ENCODE data around the gene ZNF30. TPM values are rescaled to one million over a fixed set of nuclear protein-coding genes. Genes with fewer than 3 reads are reported as not detected.

Gene ZNF30
- total RNA-seq, 1 experiment from 2014 or later, result 8.3 TPM

DNA sequence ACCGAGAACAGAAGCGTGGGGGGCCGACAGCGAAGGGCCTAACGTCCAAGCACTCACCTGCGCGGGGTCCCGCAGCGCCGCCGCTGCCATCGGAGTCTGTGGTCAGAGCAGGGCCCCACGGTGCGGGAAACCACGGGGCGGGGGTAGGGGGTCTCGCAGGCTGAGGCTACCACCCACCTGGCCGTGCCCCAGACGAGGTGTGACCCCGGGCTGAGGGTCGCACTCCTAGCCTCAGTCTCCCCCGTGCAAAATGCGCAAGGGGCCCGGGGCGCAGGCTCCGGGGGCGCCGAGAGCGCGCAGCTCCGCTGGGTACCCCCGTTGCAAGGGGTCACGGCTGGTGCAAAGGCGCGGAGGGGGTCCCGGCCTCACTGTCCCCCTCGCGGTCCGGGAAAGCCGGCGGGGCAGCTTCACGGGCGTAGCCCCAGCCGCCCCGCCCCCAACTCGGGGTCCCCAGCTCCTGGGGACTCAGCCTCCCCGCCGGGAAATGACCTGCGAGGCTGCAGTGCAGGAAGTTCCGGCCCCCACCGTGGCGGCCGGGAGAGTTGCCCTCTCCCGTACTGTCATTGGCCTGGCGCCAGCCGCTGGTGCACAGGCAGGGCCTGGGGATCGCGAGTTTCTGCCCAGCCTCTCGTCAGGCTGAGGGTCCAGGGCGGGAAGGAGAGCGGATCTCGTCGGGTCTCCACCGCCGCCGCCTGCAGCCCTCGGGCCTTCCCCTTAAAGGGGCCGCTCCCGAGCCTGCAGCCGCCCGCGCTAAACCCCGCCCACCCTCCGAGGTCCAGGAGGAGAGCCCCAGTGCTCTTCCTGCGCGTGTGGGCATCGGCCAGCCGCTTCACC is 37.1 kb downstream of the ZNF30 start, which contains the start of gene ZNF792:
Gene ZNF792, minus strand, starts transcription at position 657 of the 834 bp plus-strand sequence. Its CDS starts 567 bp downstream, at position 90.
- Histone ChIP-seq H3K4me2 (ENCODE audit: insufficient read depth, insufficient read length, low read length) (peak within 1 kb of the TSS; percentile 84), H2AFZ (ENCODE audit: low read length) (no peak within 1 kb of the TSS), H2BK120ac (ENCODE audit: low read depth, low read length, poor library complexity, severe bottlenecking) (no peak within 1 kb of the TSS), H3K4me1 (ENCODE audit: insufficient read depth, low read length) (peaks cover 6% of the 10 kb centered on the region; the same call in 1 of the 2 replicates), H2BK12ac (ENCODE audit: insufficient read length, low read depth, low read length) (no peak within 1 kb of the TSS), H4K91ac (ENCODE audit: insufficient read length, low read depth, low read length) (no peak within 1 kb of the TSS), H3K23ac (ENCODE audit: insufficient read length, low read depth, low read length) (no peak within 1 kb of the TSS), H2AK5ac (ENCODE audit: insufficient read length, low read length) (no peak within 1 kb of the TSS), H3T11ph (ENCODE audit: low read length) (no peak within 1 kb of the TSS), H2BK15ac (ENCODE audit: low read depth, low read length) (no peak within 1 kb of the TSS; the same call in 1 of the 2 replicates), H3K4ac (ENCODE audit: low read depth, low read length) (no peak within 1 kb of the TSS), H3K27ac (ENCODE audit: insufficient read length, low read depth, low read length) (no peak within 1 kb of the TSS), H3K79me1 (ENCODE audit: insufficient read depth, low read depth, low read length, poor library complexity, severe bottlenecking) (no peaks in the 10 kb centered on the region), H3K14ac (ENCODE audit: insufficient read depth, low read length) (no peak within 1 kb of the TSS; the same call in 1 of the 2 replicates), H4K8ac (replicated peaks; ENCODE audit: insufficient read length, low read depth, low read length) (no peak within 1 kb of the TSS), H3K9ac (ENCODE audit: extremely low read depth, insufficient read length, low read length) (peak within 1 kb of the TSS; percentile 42), H4K20me1 (ENCODE audit: control insufficient read depth, insufficient read depth, insufficient read length) (no peaks in the 10 kb centered on the region), H3K18ac (ENCODE audit: insufficient read length, low read depth, low read length) (no peak within 1 kb of the TSS), H3K79me2 (ENCODE audit: insufficient read depth, low read length) (peaks cover 2% of the 10 kb centered on the region; the same call in 1 of the 2 replicates), H2BK5ac (ENCODE audit: insufficient read length, low read length) (no peak within 1 kb of the TSS), H3K27me3 (ENCODE audit: insufficient read depth, low read length) (no peaks in the 10 kb centered on the region), H4K5ac (ENCODE audit: insufficient read length, low read depth, low read length) (no peak within 1 kb of the TSS), H3K23me2 (ENCODE audit: insufficient read length, low read depth, low read length, poor library complexity, severe bottlenecking) (peaks cover 6% of the 10 kb centered on the region), H3K56ac (ENCODE audit: insufficient read length, low read depth, low read length) (no peak within 1 kb of the TSS), H2BK20ac (ENCODE audit: low read depth, low read length, poor library complexity, severe bottlenecking) (no peak within 1 kb of the TSS), H3K9me3 (ENCODE audit: control insufficient read depth, low read depth, low read length) (peaks cover 23% of the 10 kb centered on the region)
- peaks cover 19 to 31% of the 10 kb centered on the region in 2 experiments for H3K4me1 Mint-ChIP-seq
- H3K27me3 Mint-ChIP-seq (ENCODE audit: low read depth), result peaks cover 36% of the 10 kb centered on the region
- no CpG with 5 or more reads among the region's 78 CpGs for WGBS (ENCODE audit: extremely low coverage, insufficient read length, low lambda C conversion rate)
- peak within 1 kb of the TSS in 1 of 3 experiments; percentile 19; a peak in 1 of 7 replicates for H3K27ac Mint-ChIP-seq
- DNase-seq, result peak; percentile 82
- H3K9me3 Mint-ChIP-seq, result peaks cover 44 to 59% of the 10 kb centered on the region in 2 experiments
- H3K36me3 Mint-ChIP-seq (ENCODE audit: insufficient read depth in 1 of 3, low read depth in 3 of 3), result peaks cover 36 to 46% (median 39%) of the 10 kb centered on the region in 3 experiments
- TF ChIP-seq, protein P1, sequence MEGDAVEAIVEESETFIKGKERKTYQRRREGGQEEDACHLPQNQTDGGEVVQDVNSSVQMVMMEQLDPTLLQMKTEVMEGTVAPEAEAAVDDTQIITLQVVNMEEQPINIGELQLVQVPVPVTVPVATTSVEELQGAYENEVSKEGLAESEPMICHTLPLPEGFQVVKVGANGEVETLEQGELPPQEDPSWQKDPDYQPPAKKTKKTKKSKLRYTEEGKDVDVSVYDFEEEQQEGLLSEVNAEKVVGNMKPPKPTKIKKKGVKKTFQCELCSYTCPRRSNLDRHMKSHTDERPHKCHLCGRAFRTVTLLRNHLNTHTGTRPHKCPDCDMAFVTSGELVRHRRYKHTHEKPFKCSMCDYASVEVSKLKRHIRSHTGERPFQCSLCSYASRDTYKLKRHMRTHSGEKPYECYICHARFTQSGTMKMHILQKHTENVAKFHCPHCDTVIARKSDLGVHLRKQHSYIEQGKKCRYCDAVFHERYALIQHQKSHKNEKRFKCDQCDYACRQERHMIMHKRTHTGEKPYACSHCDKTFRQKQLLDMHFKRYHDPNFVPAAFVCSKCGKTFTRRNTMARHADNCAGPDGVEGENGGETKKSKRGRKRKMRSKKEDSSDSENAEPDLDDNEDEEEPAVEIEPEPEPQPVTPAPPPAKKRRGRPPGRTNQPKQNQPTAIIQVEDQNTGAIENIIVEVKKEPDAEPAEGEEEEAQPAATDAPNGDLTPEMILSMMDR (conservative IDR thresholded peaks at IDR 0.05), result no peak
- H3K4me3 Mint-ChIP-seq, result peak within 1 kb of the TSS; percentile 82 to 90

All from H9 (cell line).